Measurements from ENCODE around the gene PARN. TPM values are rescaled to one million over a fixed set of nuclear protein-coding genes. Genes with fewer than 3 reads are reported as not detected.

Gene PARN
- total and polyA plus RNA-seq, 3 donors from 2014 or later: 43.5 to 67.2 (median 47.6) TPM

DNA sequence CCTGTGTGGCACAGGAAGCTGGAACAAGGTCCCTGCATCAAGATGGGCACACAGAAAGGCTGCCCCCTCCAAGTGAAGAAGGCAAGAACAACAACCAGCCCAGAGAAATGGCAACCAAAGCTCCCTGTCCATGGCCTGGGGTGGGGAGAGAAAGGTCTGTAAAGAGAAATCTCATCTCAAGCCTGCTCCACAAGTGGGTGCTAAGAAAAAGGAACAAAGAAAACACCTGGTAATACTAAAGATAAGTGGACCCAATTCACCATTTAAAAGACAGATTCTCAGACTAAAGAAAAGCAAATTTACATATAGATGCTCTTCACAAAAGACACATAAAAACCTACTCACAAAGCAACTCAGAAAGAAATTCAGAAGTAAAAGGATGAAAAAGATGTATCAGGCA, 107.4 kb downstream of the PARN start:
- no peaks in the 10 kb centered on the region for H3K4me1 ChIP-seq
- H3K4me3 ChIP-seq: no peak overlapping the region
- H3K36me3 ChIP-seq (ENCODE audit: low read depth, missing control alignments): no peaks in the 10 kb centered on the region
- no peak for DNase-seq
- no peak for TF ChIP-seq POLR2A (IDR thresholded peaks at IDR 0.05)
- TF ChIP-seq, protein P1, sequence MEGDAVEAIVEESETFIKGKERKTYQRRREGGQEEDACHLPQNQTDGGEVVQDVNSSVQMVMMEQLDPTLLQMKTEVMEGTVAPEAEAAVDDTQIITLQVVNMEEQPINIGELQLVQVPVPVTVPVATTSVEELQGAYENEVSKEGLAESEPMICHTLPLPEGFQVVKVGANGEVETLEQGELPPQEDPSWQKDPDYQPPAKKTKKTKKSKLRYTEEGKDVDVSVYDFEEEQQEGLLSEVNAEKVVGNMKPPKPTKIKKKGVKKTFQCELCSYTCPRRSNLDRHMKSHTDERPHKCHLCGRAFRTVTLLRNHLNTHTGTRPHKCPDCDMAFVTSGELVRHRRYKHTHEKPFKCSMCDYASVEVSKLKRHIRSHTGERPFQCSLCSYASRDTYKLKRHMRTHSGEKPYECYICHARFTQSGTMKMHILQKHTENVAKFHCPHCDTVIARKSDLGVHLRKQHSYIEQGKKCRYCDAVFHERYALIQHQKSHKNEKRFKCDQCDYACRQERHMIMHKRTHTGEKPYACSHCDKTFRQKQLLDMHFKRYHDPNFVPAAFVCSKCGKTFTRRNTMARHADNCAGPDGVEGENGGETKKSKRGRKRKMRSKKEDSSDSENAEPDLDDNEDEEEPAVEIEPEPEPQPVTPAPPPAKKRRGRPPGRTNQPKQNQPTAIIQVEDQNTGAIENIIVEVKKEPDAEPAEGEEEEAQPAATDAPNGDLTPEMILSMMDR (IDR thresholded peaks at IDR 0.05): no peak
- H3K9me3 ChIP-seq: no peaks in the 10 kb centered on the region
- no peaks in the 10 kb centered on the region for H3K27me3 ChIP-seq
- H3K27ac ChIP-seq: no peak overlapping the region
- intact Hi-C loops (cut with DNase I; ENCODE audit: low total_unique reads): no loop called here

DNA sequence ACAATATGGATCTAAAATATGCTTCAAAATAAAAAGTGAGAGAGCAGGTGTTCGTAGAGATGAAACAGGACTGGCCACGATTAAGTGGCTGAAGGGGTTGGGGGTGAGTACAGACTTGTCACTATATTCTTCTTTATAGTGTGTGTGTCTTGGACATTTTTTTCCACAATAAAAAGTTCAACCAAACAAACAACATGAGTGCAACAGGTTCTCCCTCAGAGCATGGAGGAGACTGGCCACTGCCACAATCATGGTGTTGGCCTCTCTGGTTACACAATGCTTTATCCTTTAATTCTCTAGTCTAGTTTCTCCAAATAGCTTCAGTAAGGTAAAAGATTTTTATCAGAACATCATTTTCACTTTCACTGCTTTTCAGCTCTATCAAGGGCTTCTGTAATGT, 109.3 kb downstream of the PARN start:
- Histone ChIP-seq H3K4me3 (no peak overlapping the region), H3K36me3 (ENCODE audit: low read depth, missing control alignments) (no peaks in the 10 kb centered on the region), H3K4me1 (no peaks in the 10 kb centered on the region), H3K9me3 (no peaks in the 10 kb centered on the region), H3K27me3 (no peaks in the 10 kb centered on the region), H3K27ac (no peak overlapping the region)
- intact Hi-C loops (cut with DNase I; ENCODE audit: low total_unique reads): no loop called here
- DNase-seq: no peak
- TF ChIP-seq, protein P1 (IDR thresholded peaks at IDR 0.05): no peak
- TF ChIP-seq POLR2A (IDR thresholded peaks at IDR 0.05): no peak
- 91 to 93% methylated on average over 2 of the region's 2 CpGs for WGBS, 2 donors

DNA sequence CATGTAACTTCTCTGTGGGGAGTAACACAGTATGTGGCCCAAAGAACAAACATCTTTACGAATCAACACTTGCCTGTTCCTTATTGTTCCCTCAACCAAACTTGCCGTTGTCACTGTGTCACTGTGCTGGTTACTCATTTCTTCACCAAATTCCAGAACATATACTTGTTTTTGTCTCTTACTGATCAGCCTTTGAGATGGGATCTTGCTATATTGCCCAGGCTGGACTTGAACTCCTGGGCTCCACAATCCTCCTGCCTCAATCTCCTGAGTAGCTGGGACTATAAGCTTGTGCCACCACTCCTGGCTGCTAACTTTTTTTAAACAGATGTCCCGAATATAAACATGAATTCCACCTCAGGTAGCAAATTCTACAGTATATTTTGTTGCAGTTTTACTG, 115.1 kb downstream of the PARN start:
- TF ChIP-seq POLR2A (IDR thresholded peaks at IDR 0.05): no peak
- TF ChIP-seq, protein P1 (IDR thresholded peaks at IDR 0.05): no peak
- no peak for DNase-seq
- Histone ChIP-seq H3K9me3 (no peaks in the 10 kb centered on the region), H3K27ac (no peak overlapping the region), H3K36me3 (ENCODE audit: low read depth, missing control alignments) (no peaks in the 10 kb centered on the region), H3K4me1 (peaks cover 10% of the 10 kb centered on the region), H3K27me3 (no peaks in the 10 kb centered on the region), H3K4me3 (no peak overlapping the region)
- WGBS, 2 donors: 90 to 96% methylated on average over 3 of the region's 3 CpGs
- intact Hi-C loops (cut with DNase I; ENCODE audit: low total_unique reads): no loop called here

DNA sequence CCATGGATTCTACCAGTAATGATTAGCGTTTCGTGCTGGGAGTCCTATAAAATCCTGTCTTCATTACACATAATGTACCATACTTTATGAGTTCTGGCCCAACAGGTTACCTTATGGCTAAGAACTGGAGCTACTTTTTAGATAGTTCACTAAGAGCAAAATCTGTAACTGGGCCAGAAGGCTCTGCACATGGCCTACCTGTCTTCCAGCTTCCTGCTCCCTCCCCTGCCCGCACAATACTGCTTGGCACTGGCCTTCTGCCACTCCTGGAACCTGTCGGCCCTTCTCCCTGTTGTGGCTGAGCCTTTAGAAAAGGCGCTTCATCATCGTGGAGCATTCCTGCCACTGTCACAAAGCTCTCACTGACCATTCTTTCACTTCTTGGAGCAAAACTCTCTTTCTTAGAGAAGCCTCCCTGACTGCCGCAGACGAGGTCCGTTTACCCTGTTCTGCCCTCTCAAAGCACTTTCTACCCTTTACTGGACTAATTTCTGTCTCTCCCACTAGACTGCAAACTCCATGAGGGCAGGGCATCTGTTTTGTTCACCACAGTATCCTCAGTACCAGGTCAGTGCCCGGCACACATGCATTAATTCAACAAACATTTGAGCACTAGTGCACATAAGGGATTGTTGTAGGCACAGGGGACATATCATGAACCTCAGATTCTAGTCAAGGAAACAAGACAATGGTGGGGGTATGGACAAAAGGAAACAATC, 116.5 kb downstream of the PARN start:
- TF ChIP-seq, protein P1 (IDR thresholded peaks at IDR 0.05): no peak
- no peak for TF ChIP-seq POLR2A (IDR thresholded peaks at IDR 0.05)
- H3K4me1 ChIP-seq: peaks cover 10% of the 10 kb centered on the region
- 89 to 92% methylated on average over 10 of the region's 10 CpGs for WGBS, 2 donors

GRCh38 chr16:14511800-14512135, 118.3 kb downstream of the PARN start:
- Histone ChIP-seq H3K27ac (no peak overlapping the region), H3K4me3 (no peak overlapping the region), H3K9me3 (no peaks in the 10 kb centered on the region), H3K4me1 (peaks cover 10% of the 10 kb centered on the region), H3K36me3 (ENCODE audit: low read depth, missing control alignments) (no peaks in the 10 kb centered on the region), H3K27me3 (no peaks in the 10 kb centered on the region)
- intact Hi-C loops (cut with DNase I; ENCODE audit: low total_unique reads): no loop called here
- no peak for DNase-seq
- 89 to 95% methylated on average over 1 of the region's 1 CpG for WGBS, 2 donors
- no peak for TF ChIP-seq POLR2A (IDR thresholded peaks at IDR 0.05)
- TF ChIP-seq, protein P1 (IDR thresholded peaks at IDR 0.05): no peak

More for the DNA sequence above, 116.5 kb downstream of the PARN start:
- H3K27ac ChIP-seq: no peak overlapping the region
- DNase-seq: no peak
- H3K36me3 ChIP-seq (ENCODE audit: low read depth, missing control alignments): no peaks in the 10 kb centered on the region
- no peaks in the 10 kb centered on the region for H3K9me3 ChIP-seq
- H3K27me3 ChIP-seq: no peaks in the 10 kb centered on the region
- intact Hi-C loops (cut with DNase I; ENCODE audit: low total_unique reads): no loop called here
- no peak overlapping the region for H3K4me3 ChIP-seq
